Prostate gland (tissue), 2 donors: Measurements from ENCODE around the gene DLK1. TPM values are rescaled to one million over a fixed set of nuclear protein-coding genes. Genes with fewer than 3 reads are reported as not detected.

ENCODE experiments used
- DNase-seq: peaks from one replicate; pipeline ENCODE4 v3.0.0-alpha.2; 2019; ENCODE audit warnings: low spot score
- H3K27ac ChIP-seq, 2 donors: fragments of 200-600 bp; sonication (generic); 2 replicates each; pipeline ENCODE4 v1.5.1; 2017 to 2019
- H3K27me3 ChIP-seq: fragments of 200-600 bp; sonication (generic); replicated peaks from 2 replicates; pipeline ENCODE4 v1.5.1; 2019; ENCODE audit not compliant: insufficient read depth
- H3K36me3 ChIP-seq, 2 donors: fragments of 200-600 bp; sonication (generic); 1 replicate in 1 of 2; 2 replicates in 1 of 2; pipeline versions ENCODE4 v1.5.1 to v1.8.1; 2017 to 2019
- H3K4me1 ChIP-seq: fragments of 200-600 bp; sonication (generic); replicated peaks from 2 replicates; pipeline ENCODE4 v1.5.1; 2019
- H3K4me3 ChIP-seq, 2 donors: fragments of 200-600 bp; sonication (generic); 2 replicates each; pipeline ENCODE4 v1.5.1; 2017 to 2019
- H3K9me3 ChIP-seq: fragments of 200-600 bp; sonication (generic); 2 replicates; pipeline ENCODE4 v1.5.1; 2017
- POLR2A ChIP-seq: fragments of 450-650 bp; IDR thresholded peaks from one replicate; pipeline ENCODE4 v1.6.1; 2016; ENCODE audit warnings: antibody characterized with exemption, mild to moderate bottlenecking
- POLR2AphosphoS5 ChIP-seq: sonication (generic); formaldehyde crosslinking; IDR thresholded peaks from one replicate; pipeline ENCODE4 v1.6.1; 2017; ENCODE audit warnings: antibody characterized with exemption
- WGBS: methylation state at CpG from one replicate; pipeline ENCODE4 v1.1.5; 2018; 5-methylcytosine and 5-hydroxymethylcytosine counted together
- intact Hi-C: fragments of 100-400 bp; cut with DNase I; formaldehyde crosslinking; loops from one replicate; pipeline ENCODE4 v1.14.2; 2022
- total RNA-seq, 2 donors: library from RNA; depleted of rRNA; stranded (reverse); fragments of >200 nt; gene quantifications; one replicate each; pipeline ENCODE4 v1.1.0, GENCODE V29; 2016
- TF ChIP-seq, protein P1 (sequence below), 4 experiments: fragments of 200-600 bp in 2 of 4; fragments of 450-650 bp in 2 of 4; sonication (generic) in 2 of 4; IDR thresholded peaks; 1 replicate in 3 of 4; 2 replicates in 1 of 4; pipeline ENCODE4 v1.5.1; 2016 to 2019; ENCODE audit warnings: antibody characterized with exemption in 4 of 4, mild to moderate bottlenecking in 2 of 4, moderate library complexity in 2 of 4

Gene DLK1
- total RNA-seq, 2 donors from 2014 or later: 0.14 to 100.0 TPM

DNA sequence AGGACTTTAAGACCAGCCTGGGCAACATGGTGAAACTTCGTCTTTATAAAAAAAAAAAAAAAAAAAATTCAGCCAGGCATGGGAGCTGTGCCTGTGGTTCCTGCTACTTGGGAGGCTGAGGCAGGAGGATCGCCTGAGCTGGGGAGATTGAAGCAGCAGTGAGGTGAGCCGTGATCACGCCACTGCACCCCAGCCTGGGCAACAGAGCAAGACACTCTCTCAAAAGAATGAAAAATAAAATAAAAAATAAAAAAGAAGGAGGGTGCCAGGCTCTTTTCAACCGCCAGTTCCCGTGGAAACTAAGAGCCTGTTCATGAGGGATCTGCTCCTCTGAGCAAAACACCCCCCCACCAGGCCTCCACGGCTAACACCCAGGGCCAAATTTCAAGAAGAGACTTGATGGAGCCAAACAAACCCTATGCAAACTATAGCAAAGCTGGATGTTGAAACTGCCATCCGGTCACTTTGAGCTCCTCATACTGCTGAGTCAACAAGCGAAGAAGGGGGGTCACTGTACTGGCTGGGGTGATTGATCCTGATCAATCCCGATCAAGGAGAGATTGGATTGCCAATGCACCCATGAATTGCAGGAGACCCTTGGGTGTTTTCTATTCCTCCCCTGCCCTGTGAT lies 23.4 kb downstream of the DLK1 start:
- no peak for DNase-seq
- Histone ChIP-seq H3K4me3 (no peak overlapping the region), H3K9me3 (no peaks in the 10 kb centered on the region), H3K27ac (no peak overlapping the region), H3K36me3 (no peaks in the 10 kb centered on the region), H3K27me3 (no peaks in the 10 kb centered on the region), H3K4me1 (no peaks in the 10 kb centered on the region)
- 95% methylated on average over 10 of the region's 10 CpGs for WGBS
- intact Hi-C loops: no loop called here
- TF ChIP-seq, protein P1, sequence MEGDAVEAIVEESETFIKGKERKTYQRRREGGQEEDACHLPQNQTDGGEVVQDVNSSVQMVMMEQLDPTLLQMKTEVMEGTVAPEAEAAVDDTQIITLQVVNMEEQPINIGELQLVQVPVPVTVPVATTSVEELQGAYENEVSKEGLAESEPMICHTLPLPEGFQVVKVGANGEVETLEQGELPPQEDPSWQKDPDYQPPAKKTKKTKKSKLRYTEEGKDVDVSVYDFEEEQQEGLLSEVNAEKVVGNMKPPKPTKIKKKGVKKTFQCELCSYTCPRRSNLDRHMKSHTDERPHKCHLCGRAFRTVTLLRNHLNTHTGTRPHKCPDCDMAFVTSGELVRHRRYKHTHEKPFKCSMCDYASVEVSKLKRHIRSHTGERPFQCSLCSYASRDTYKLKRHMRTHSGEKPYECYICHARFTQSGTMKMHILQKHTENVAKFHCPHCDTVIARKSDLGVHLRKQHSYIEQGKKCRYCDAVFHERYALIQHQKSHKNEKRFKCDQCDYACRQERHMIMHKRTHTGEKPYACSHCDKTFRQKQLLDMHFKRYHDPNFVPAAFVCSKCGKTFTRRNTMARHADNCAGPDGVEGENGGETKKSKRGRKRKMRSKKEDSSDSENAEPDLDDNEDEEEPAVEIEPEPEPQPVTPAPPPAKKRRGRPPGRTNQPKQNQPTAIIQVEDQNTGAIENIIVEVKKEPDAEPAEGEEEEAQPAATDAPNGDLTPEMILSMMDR (IDR thresholded peaks at IDR 0.05): no peak

DNA sequence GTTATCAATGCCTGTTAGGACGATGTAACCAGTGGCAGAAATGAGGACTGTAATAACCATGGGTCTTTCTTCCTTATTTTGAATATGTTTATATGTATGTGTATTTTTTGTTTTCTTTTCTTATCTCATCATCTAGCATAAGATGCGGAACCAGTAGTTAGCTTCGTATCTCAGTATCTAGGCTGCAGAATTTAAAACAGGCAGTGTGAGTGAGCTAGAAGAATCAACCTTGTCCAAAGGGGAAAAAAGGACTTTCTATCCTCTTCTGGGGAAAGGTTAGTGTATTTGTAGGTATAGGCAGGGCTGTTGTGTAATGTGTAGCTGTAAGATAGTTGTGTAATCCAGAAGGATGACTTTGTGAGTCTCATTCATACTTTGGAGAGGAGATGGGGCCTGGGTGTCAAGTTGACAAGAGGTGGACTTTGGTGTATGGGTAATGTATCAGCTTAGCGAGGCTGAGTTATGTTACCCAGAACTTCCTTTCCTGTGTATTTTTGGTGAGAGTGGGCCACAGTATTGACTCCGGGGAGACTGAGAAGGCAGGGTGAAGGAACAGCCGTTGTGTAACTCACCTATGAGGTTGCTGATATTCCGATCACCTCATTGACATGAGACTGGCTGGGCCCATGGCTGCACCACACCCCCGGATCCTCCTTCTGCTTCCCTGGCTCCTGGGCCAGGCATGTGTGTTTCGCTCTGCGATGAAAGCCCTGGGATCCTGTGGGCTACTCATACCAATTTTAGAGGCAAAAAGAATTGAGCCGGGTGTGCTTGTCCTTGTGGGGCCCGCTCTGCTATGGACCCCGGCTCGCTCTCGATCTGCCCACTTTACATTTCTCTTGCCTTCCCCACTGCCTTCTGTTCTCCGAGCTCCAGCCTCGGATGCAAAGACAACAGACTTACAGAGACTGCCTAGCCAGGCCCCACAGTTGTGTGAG lies 24.3 kb downstream of the DLK1 start:
- intact Hi-C loops: no loop called here
- H3K27ac ChIP-seq: no peak overlapping the region
- 88% methylated on average over 17 of the region's 17 CpGs for WGBS
- H3K4me3 ChIP-seq: no peak overlapping the region
- H3K9me3 ChIP-seq: no peaks in the 10 kb centered on the region
- no peaks in the 10 kb centered on the region for H3K36me3 ChIP-seq
- no peaks in the 10 kb centered on the region for H3K4me1 ChIP-seq
- TF ChIP-seq POLR2A (no peak), POLR2AphosphoS5 (no peak)
- TF ChIP-seq, protein P1 (IDR thresholded peaks at IDR 0.05): no peak
- H3K27me3 ChIP-seq: no peaks in the 10 kb centered on the region
- no peak for DNase-seq

DNA sequence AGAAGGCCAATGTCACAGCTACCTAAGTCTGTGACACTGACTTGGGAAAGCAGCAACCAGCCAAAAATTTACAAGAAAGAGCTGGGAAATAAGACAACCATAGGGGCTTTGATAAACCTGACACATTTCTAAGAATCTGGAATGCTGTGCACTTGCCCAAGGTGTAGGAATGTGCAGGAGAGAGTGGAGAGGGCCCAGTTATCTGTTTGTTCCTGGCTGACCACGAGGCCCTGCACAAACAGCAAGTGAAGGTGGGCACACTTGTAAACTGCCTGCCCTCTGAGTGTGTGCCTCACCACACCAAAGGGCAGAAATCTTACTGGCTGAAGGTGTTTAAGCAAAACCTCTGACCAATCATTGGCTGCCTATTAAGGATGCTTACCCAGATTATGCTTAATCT lies 27.3 kb downstream of the DLK1 start:
- H3K27me3 ChIP-seq: no peaks in the 10 kb centered on the region
- no peak for DNase-seq
- no peaks in the 10 kb centered on the region for H3K9me3 ChIP-seq
- no peak overlapping the region for H3K27ac ChIP-seq
- TF ChIP-seq POLR2AphosphoS5 (no peak), POLR2A (no peak)
- TF ChIP-seq, protein P1 (IDR thresholded peaks at IDR 0.05): no peak
- no peaks in the 10 kb centered on the region for H3K36me3 ChIP-seq
- 44% methylated on average over 1 of the region's 1 CpG for WGBS
- H3K4me3 ChIP-seq: no peak overlapping the region
- no peaks in the 10 kb centered on the region for H3K4me1 ChIP-seq
- intact Hi-C loops: no loop called here

DNA sequence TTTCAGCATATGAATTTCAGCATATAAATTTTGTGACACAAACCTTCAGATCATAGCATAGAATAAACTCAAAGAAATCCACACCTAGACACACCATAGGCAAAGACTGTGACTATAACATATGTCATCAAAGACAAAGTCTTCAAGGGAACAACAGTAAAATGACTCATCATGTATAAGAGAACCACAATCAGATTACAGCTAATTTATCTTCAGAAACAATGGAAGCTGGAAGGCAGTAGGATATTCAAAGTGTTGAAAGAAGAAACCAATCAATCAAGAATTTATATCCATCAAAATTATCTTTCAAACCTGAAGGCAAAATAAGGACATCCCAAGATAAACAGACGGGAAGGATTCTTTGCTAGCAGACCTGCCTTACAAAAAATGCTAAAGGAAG lies 29.0 kb downstream of the DLK1 start:
- H3K4me1 ChIP-seq: no peaks in the 10 kb centered on the region
- H3K9me3 ChIP-seq: no peaks in the 10 kb centered on the region
- TF ChIP-seq, protein P1 (IDR thresholded peaks at IDR 0.05): no peak
- TF ChIP-seq POLR2AphosphoS5: no peak
- no peak for TF ChIP-seq POLR2A
- no peaks in the 10 kb centered on the region for H3K27me3 ChIP-seq
- intact Hi-C loops: no loop called here
- H3K4me3 ChIP-seq: no peak overlapping the region
- no peak for DNase-seq
- 82% methylated on average over 1 of the region's 1 CpG for WGBS
- no peak overlapping the region for H3K27ac ChIP-seq
- no peaks in the 10 kb centered on the region for H3K36me3 ChIP-seq
